GM21423 (cell line): Measurements from ENCODE around the gene HNRNPUL1.
"Not testable (repeated sequence)": the region's sequence is repeated elsewhere in the genome, so short reads cannot be mapped to it uniquely, and the experiment has no call there.

Experiments used
- ATAC-seq: cut with Tn5 transposase; IDR thresholded peaks from one replicate; pipeline ENCODE4 v1.9.1; 2021; ENCODE audit warnings: mild to moderate bottlenecking, moderate library complexity; ENCODE audit not compliant: unreplicated experiment

Gene HNRNPUL1

DNA sequence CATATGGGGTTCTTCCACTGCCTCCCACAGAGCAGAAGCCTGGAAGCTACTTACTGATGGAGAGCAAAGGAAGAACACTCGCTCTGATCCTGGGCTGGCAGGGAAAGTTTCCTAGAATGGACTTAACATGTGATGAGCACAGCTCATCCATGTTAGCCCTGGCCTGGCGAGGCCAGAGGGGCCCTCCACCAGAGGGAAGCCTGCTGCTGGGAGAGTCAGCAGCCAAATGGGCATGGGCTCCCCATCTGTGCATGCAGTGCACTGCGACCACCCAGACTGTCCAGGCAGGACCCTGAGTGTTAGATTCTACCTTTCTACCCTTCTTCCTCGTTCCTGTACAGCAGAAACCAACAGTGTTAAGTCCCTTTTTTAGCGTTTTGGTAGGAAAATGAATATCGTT, 8.9 kb downstream of the HNRNPUL1 start:
- ATAC-seq: no peak

- no peak for ATAC-seq
Measured at GRCh38 chr19:41274802-41275201, 10.6 kb downstream of the HNRNPUL1 start.

DNA sequence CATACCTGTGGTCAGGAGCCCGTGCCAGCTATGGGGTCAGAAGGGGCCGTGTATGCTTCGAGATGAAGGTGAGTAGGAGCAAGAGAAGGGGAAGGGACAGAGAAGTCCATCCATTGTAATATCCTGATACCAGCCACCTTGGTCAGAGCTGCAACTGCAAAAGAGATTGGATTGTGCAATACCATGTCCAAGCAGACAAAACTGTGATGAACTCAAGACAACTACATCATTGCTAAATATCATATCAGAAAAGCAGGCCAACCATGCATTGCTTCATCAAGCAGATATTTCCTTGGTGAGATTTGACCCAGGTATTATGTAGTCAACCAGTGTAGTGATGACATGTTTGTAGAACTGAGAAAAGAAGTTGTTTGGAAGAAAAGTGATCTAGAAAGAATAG, 12.1 kb downstream of the HNRNPUL1 start:
- no peak for ATAC-seq

DNA sequence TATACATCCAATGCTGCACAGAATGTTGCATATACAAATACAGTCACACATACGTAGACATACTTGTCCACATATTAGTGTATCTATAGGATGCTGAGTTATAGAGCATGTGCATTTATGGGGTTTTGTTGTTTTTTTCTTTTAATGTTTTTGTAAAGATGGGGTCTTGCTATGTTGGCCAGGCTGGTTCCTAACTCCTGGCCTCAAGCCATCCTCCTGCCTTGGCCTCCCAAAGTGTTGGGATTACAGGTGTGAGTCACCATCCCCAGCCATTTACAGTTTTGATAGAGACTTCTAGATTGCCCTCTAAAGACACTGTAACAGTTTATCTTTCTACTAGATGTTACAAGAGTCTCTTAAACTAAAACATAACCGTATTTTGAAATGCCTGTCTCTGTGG, 14.3 kb downstream of the HNRNPUL1 start:
- ATAC-seq: no peak

- no peak for ATAC-seq
Measured at GRCh38 chr19:41288673-41289530, 24.7 kb downstream of the HNRNPUL1 start.

DNA sequence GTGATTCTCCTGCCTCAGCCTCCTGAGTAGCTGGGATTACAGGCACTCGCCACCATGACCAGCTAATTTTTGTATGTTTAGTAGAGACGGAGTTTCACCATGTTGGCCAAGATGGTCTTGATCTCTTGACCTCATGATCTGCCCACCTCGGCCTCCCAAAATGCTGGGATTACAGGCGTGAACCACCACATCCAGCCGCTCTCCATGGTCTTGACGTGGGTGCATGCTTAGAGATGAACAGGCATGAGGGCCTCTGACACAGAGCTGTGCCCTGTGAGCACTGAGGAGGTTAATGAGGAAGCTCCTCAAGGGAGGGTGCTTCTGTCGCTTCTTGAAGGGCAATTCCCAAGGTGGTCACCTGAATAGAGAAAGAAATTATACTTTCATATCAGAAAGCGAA, 25.6 kb downstream of the HNRNPUL1 start:
- ATAC-seq: not testable (repeated sequence)

DNA sequence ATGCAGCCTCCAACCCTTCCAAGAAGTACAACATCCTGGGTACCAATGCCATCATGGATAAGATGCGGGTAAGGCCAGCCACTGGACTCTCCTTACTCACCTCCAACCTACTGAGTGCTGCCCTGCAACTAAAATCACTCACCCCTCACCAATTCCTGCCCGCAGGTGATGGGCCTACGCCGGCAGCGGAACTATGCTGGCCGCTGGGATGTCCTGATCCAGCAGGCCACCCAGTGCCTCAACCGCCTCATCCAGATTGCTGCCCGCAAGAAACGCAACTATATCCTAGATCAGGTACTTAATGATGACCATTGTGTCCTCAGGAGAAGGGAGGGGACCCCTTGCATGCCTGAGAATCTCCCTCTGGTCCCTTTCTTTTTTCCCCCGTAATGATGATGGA, 30.2 kb downstream of the HNRNPUL1 start:
- no peak for ATAC-seq

- no peak for ATAC-seq
Measured at GRCh38 chr19:41295499-41295898, 31.3 kb downstream of the HNRNPUL1 start.

DNA sequence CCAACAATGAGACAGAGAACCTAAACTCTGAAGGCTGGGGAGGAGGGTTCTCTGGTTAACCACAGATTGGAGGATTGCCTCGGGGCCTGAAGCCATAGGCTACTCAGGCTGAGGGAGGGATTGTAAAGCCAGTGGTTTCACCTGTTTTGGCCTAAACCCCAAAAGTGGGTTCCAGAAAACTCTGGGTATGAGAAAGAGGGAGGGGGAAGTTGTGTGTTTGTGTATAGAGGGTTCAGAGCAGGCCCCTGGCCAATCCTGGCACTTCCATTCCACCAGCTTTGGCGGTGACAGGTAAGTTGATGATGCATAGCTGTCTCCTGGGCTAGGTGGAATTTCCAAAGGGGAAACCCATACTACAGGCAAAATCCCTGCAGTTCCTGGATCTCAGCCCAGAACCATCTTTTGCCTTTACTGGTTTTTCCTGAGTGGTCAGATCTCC, 32.3 kb downstream of the HNRNPUL1 start:
- ATAC-seq: no peak

- peak; percentile 67 for ATAC-seq
Measured at GRCh38 chr19:41297628-41298347, 33.6 kb downstream of the HNRNPUL1 start.

DNA sequence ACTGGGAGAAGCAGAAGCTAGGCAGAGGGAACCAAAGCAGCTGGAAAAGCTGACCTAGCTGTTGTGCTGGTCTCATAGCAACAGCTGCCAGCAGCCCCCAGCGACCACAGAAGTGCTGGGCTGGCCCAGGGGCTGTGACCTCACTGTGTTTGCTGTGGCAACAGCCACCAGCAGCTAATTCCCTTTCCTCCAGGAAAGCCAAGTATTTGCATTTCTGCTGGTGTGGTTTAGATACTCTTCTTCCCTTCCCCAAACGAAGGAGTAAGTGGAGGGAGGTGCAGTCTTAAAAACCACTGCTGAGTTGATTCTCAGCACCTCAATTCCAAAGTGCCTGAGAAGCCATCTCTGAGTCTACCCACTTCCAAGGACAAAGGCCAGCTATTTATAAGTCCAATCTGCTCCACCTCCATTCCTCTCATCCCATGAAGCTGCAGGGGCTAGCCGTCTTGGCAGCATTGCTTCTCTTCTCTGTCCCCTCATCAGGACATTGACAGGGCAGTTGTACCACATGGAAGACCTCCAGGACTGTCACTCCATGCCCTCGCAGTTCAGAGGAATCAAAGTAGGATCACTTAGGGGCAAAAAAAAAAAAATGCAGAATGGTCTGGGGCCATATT, 34.3 kb downstream of the HNRNPUL1 start:
- no peak for ATAC-seq

DNA sequence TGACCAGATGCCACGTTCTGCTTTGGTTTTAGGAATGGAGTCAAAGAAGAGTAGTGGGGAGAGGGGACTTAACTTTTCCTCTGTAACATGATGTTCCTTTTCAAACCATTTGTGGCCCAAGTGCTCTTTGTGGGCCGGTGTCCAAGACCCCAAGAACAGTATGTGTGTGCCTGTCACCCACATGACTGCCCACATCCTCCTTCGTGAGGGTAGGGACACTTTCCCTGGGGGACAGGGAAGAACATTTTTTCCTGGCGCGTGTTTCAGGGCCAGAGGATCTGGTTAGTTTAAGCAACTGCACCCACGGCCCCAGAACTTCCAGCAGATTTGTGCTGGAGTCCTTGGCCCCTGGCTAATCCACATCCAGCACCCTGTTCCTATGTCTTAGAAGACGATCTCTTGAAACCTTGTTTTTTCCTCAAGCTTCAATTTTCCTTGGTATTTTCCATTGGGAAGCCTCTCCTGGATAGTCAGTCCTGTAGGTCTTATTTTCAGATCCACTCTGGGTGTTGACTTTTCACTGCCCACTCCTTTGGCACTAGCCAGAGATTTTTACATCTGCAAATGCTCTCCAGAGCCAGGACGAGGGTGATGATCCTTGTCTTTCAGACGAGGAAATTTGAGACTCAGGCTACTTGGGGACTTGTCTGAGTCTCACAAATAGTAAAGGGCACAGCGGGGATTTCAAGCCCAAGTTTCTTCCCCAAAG, 35.0 kb downstream of the HNRNPUL1 start:
- ATAC-seq: no peak

DNA sequence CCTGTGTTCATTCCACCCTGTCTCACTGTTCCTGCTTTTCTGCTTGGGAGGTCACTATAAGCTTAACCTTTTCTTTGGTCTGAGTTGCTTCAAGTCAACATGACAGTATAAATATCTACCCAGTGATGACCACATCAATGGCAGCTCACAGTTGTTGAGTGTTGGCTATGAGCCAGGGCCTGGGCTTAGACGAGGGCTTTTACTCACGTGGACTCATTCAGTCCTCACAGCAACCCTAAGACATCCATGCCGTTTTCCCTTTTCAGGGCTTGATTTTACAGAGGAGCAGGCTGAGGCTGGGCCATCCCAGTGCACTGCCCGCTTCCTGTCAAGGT, 35.5 kb downstream of the HNRNPUL1 start:
- no peak for ATAC-seq

DNA sequence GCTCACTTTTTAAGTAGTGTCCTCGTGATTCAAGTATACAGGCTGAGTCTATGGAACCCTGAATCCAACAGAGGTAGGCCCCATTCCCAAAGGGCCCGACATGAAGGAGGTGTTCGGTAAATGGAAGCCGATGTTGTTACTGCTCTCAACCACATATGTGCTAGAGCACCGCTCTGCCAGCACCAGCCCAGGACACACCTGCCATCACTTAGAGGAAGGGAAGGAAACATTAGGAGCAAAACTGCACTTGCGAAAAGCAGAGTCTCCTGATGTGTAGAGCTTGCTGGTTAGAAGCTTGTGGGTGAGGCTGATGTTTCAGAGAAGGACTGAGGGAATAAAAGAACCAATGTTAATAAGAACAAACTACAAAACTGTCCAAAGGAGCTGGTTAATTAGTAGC, 36.4 kb downstream of the HNRNPUL1 start:
- no peak for ATAC-seq

GRCh38 chr19:41302624-41303351, 38.6 kb downstream of the HNRNPUL1 start:
- ATAC-seq: no peak

- no peak for ATAC-seq
Measured at GRCh38 chr19:41303954-41304353, 39.8 kb downstream of the HNRNPUL1 start.

- ATAC-seq: no peak
Measured at GRCh38 chr19:41304706-41305483, 40.7 kb downstream of the HNRNPUL1 start.

DNA sequence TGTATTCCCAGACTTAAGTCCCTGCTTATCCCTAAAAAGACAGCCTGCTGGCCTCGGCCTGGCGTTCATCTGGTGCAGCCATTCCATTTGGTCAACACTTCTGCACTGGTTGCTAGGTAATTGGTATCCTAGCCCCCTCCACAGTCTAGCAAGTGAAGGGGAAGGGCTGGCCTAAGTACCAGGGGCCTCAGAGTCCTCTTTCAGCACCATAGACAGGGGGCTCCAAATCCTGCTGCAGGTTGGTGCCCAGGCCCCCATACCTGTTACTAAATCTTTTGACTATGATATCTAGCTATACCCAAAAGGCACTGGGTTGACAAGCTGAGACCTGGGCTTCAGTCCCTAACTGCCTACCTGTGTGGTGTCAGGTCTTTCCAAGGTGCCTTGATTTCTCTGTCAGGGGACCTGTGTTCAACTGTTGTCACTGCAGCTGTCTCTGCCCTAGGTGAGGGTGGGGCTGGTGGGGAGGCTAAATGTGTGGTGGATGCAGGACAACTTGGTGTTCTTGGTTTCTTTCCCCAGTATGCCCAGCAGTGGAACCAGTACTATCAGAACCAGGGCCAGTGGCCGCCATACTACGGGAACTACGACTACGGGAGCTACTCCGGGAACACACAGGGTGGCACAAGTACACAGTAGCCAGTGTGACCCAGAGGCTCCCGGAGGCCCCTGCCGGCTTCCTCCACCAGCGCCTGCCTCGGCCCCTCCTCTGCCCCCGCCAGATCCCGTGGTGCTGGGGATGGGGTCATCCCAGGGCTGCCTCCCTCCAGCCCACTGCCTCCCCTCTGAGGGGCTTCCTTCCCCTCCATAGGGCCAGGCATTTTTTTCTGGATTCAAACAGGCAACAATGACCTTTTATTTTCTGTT, 42.0 kb downstream of the HNRNPUL1 start:
- ATAC-seq: no peak
